NB4 (cell line): Measurements from ENCODE around the gene CSF3.

ENCODE experiments used
- DNase-seq: peaks from one replicate; pipeline ENCODE4 v3.0.0; 2010; ENCODE audit warnings: low read depth
- H3K4me3 ChIP-seq: one replicate; pipeline ENCODE4 v1.5.1; 2011; ENCODE audit warnings: mild to moderate bottlenecking, low read depth, low read length, moderate library complexity
- MYC ChIP-seq: IDR thresholded peaks from 2 replicates; pipeline ENCODE4 v1.6.1; 2011; ENCODE audit warnings: low read depth, low read length
- POLR2A ChIP-seq: IDR thresholded peaks from 2 replicates; pipeline ENCODE4 v1.6.1; 2011; ENCODE audit warnings: mild to moderate bottlenecking; ENCODE audit not compliant: insufficient read length; ENCODE audit errors: extremely low read depth
- TF ChIP-seq, protein P1 (sequence below): IDR thresholded peaks from 2 replicates; pipeline ENCODE4 v1.6.1; 2011; ENCODE audit warnings: low read depth, low read length
- TF ChIP-seq, protein P2 (sequence below): IDR thresholded peaks from one replicate; pipeline ENCODE4 v1.5.1; 2012; ENCODE audit warnings: low read depth, low read length

Gene CSF3

DNA sequence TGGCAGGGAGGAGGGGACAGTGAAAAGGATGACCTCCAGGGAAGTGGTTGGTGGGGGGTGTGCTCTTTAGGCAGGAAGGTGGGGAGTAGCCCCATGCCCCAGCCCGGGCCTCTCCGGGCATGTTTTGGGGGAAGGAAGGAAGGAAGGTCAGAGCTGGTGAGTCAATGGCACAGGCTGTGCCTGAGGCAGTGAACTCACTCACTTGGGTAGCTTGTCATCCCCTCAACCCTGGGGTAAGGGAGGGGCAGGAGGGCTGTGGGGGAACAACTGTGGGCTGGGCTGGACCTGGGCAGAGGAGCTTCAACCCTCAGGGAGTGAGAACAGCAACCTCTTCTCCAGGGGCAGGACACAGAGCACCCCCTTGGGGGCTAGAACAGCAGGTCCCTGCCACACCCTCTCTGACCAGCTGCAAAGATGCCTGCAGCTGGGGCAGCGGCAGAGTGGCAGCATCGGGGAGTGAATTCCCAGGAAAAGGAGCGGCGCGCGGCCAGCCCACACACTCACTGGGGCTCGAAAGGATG lies 6.3 kb downstream of the CSF3 start:
- no peak for DNase-seq
- no peak overlapping the region for H3K4me3 ChIP-seq
- TF ChIP-seq MYC (no peak), POLR2A (no peak)
- TF ChIP-seq, protein P1, sequence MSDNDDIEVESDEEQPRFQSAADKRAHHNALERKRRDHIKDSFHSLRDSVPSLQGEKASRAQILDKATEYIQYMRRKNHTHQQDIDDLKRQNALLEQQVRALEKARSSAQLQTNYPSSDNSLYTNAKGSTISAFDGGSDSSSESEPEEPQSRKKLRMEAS = no peak
- TF ChIP-seq, protein P2, sequence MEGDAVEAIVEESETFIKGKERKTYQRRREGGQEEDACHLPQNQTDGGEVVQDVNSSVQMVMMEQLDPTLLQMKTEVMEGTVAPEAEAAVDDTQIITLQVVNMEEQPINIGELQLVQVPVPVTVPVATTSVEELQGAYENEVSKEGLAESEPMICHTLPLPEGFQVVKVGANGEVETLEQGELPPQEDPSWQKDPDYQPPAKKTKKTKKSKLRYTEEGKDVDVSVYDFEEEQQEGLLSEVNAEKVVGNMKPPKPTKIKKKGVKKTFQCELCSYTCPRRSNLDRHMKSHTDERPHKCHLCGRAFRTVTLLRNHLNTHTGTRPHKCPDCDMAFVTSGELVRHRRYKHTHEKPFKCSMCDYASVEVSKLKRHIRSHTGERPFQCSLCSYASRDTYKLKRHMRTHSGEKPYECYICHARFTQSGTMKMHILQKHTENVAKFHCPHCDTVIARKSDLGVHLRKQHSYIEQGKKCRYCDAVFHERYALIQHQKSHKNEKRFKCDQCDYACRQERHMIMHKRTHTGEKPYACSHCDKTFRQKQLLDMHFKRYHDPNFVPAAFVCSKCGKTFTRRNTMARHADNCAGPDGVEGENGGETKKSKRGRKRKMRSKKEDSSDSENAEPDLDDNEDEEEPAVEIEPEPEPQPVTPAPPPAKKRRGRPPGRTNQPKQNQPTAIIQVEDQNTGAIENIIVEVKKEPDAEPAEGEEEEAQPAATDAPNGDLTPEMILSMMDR = no peak

DNA sequence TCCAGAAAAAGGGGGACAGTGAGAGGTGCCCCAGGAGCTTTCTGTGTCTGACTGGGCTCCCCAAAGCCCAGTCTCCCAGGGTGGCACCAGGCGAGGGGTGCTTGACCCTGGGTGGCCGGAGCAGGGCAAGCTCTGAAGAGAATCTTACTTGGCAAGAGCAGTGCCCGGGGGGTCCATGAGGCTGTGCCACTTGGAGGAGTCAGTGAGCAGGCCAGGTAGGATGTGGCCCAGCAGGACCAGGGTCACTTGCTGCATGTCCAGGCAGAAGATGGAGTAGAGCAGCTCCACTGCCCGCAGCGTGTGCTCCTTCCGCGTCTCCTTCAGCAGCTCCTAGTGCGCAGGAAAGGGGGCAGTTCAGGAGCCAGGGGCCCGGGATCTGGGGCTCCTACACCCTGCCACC lies 7.3 kb downstream of the CSF3 start:
- no peak overlapping the region for H3K4me3 ChIP-seq
- no peak for DNase-seq
- TF ChIP-seq, protein P2 = no peak
- no peak for TF ChIP-seq MYC
- TF ChIP-seq, protein P1 = no peak
- no peak for TF ChIP-seq POLR2A

DNA sequence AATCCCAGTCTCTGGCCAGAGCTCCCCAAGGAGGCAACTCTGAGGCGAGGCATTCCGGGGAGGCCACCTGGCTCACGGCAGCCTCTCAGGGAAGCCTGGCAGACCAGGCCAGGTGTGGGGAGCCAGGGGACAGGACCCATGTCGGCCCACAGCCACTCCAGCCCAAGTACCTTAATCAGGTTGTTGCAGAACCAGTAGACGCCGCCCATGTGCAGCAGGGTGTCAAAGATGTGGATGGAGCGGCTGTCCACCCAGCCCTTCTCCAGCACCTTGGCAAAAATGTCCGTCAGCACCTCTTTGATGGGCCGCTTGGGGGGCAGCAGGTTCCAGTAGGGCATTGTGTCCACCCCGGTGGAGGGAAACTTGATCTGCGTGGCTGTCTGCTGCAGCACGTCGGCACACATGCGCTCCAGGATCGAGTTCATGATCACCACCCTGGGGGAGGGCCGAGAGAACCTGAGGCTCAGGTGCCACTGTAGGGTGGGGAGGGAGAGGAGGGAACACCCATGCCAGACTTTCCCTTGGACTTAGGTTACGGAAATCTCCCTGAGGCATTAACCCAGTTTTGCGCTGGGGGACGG lies 7.8 kb downstream of the CSF3 start:
- no peak overlapping the region for H3K4me3 ChIP-seq
- TF ChIP-seq POLR2A (no peak), MYC (no peak)
- TF ChIP-seq, protein P2 = no peak
- TF ChIP-seq, protein P1 = no peak

DNA sequence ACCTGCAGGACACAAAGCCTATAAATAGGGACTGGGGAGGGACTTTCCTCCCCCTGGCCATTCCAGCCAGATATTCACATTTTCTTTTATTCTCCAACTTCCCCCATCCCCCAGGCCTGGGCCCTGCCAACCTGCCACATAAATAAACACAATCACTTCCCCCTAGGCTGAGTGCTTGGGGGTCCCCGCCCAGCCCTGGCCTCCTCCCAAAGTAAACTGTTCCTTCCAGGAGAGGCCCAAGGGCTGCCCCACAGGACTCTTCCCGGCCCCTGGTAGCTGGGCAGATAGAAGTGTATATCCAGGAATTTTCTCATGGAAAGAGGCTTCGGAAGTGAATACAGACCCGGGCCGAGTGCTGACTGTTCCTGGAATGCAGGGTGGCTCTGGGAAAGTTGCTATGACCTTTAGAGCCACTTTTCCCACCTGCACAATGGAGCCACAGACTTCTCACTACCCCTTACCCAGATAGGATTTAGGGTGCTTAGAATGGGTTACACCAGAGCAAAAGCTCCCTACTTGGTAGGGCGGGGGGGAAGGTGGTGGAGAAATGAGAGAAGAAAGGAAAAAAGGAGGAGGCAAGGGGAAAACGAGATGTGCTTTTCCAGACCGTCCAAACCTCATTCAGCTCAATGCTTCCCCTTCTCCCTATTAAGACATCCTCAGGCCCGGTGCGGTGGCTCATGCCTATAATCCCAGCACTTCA lies 8.5 kb downstream of the CSF3 start:
- H3K4me3 ChIP-seq = no peak overlapping the region
- no peak for DNase-seq
- TF ChIP-seq, protein P1 = no peak
- TF ChIP-seq, protein P2 = no peak
- TF ChIP-seq MYC = no peak
- no peak for TF ChIP-seq POLR2A

More for the DNA sequence above, 7.8 kb downstream of the CSF3 start:
- DNase-seq = no peak

DNA sequence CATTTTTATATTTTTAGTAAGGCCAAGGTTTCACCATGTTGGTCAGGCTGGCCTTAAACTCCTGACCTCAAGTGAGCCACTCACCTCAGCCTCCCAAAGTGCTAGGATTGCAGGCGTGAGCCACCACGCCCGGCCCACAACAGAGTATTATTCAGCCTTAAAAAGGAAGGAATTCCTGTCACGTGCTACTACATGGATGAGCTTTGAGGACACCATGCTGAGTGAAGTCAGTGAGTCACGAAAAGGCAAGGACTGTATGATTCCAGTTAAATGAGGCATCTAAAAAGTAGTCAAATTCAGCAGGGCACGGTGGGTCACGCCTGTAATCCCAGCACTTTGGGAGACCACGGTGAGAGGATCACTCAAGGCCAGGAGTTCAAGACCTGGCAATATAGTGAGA lies 9.7 kb downstream of the CSF3 start:
- no peak overlapping the region for H3K4me3 ChIP-seq
- no peak for DNase-seq
- TF ChIP-seq, protein P1 = no peak
- TF ChIP-seq, protein P2 = no peak
- TF ChIP-seq MYC (no peak), POLR2A (no peak)
